T-helper 1 cell (primary cell): Measurements from ENCODE around the gene HS3ST4.

Experiments used
- DNase-seq, 5 donors: peaks; one replicate each; pipeline ENCODE4 v3.0.0-alpha.2; 2012 to 2020

HS3ST4 gene

DNA sequence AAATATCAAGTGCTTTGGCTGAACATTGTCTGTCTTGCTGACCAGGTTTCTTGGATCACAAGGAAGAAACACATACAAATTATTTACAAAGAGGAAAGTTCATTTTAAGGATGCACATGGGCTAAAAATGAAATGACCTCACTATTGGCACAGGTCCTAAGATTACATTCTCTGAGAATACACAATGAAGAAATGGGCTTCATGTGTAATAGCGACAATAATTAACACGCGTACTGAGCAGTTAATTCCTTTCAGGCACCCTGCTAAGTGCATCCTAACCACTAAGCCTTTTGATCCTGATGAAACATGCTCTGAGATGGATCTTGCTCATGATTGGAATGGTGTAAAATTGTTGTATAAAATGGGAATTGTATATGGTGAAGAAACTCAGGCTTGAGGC lies 429.0 kb downstream of the HS3ST4 start:
- no peak for DNase-seq

DNA sequence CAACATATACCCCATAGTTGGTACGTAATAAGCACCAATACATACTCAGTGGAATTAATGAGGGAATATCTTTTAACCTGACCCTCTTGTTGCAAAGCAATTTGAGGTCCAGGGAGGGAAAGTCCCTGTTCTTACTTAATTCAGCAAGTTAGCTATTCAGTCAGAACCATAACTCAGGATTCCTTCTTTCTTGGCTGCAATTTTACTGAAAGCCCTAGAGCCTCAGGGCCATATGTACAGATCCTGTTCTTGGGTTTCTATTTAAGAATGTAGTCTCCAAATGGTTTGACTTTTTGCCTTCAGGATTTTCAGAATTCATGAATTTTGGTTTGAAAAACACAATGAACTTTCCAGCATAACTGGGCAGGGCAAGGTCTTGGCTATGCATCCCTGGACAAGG lies 436.5 kb downstream of the HS3ST4 start:
- no peak for DNase-seq

DNA sequence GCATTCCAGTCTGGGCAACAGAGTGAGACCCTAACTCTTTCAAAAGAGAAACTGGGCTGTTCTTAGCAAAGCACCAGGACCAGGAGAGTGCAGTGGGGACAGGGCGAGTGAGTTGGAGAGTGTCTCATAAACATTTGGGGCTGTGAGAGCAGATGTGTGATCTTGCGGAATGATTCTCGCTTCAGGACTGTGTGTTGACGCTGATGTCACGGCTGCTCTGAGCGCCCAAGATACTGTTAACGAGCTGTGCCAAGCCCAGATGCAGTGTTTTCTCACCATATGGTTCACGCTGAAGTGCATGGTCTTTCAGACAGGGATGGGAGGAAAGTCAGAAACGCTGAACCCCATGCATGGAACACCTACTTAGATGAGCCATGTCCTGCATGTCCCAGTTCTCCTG lies 438.2 kb downstream of the HS3ST4 start:
- DNase-seq: no peak

DNA sequence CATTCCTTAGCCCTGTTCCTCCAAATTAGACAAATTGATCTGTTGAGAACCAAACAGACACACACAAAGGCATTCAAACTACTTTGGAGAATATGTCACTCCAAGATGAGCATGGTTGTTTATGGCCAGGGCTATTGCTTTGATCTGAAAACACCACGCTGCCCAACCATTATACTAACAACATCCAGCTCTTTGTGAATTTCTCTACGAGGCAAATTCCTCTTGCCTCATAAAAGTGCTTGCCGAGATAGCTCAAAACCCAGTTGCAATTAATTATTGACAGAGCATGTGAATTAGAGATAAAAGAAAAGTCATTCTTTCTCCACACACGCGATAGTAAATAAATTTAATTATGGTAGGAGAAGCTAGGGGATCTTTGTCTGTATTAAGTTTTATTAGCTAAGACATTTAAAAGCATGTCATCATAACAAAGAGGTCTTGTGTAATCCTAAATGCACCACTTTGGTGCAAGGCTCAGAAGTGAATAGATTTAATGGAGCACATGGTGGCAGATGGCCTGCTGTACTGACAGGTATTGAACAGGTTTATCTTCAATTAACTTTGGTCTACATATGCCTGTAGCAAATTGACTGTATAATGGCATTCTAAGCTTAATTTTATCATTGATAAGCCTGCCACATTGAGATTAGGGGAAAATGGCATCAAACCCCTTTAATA lies 441.8 kb downstream of the HS3ST4 start:
- DNase-seq: no peak

- no peak for DNase-seq
These were observed 442.8 kb downstream of the HS3ST4 start for GRCh38 chr16:26134588-26134987.

DNA sequence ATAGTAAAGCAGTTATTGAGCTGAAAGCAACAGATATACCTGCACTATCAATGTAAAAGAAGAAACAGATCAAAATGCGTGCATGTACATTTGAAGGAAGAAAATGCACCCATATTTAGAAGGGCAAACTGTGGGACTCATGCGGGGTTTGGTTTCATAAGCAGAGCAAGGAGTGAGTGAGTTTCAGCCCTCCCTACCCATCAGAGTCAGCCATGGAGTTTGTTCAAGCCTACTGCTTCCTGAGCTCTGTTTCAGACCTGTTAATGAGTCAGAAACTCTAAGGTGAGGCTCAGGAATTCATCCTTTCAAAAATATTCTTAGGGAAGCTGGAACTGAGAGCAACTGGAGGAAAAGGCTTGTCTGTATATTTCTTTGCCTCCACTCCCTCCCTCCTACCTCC lies 446.2 kb downstream of the HS3ST4 start:
- no peak for DNase-seq

DNA sequence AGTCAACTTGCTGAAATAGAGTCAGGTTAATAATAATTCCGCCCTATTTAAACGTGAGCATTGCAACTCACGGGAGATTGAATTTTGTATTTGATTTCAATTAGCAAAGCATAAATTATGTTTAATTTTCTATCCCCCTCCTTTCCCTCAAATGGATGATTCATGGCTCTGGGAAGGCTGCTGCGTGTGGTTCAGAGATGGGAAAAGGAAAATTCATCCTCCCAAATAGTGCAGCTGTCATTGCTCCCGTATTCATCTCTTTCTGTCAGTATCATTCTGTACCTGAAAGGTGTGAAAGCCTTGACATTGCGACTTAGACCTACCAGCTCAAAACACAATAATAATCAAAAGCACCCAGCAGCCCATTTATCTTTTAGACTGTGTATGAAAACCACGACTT lies 447.3 kb downstream of the HS3ST4 start:
- no peak for DNase-seq

DNA sequence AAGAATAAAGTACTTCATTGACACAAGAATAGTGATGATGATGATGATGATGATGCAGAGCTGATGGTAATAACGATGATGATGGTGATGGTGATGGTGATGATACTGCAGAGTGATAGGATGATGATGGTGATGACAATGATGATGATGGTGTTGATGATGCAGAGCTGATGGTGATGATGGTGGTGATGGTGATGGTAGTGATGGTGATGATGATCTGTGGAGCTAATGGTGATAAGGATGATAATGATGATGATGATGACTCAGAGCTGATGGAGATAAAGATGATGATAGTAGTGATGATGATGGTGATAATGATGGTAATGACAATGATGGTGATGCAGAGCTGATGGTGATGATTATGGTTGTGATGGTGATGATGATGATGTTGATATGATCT lies 448.1 kb downstream of the HS3ST4 start:
- DNase-seq: no peak

DNA sequence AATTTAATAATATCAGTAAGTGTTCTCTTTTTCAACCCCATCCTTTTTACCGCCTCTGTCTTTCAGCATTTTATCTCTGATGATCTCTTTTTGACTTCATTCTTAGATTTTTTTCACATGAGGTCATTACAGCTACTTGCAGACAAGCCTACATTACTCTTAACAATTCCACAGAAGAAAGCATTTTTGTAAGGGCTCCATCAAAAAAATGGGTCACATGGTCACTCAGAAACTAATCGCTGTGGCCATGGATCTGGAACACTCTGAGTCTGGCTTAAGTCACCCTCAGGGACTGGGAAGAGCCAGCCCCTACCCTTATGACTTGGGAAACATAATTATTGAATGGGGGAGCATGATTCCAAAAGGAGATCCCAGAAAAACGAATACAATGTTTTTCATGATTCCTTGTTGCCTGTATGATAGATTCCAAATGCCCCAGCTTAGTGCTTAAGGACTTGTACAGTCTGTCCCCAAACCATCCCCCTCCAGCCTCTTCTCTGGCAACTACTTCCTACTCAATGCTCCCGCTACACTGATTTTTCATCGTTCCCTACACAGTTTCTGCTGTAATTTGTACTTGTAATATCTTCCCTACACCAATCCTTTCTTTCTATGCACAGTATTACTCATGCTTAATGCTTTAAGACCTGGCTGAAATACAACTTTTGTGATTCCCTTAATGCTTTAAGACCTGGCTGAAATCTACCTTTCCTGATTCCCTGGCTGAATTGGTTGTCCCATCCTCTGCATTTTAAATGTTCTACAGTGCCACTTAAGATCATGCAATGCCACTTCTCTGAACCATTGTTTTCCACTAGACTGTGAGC lies 457.8 kb downstream of the HS3ST4 start:
- no peak for DNase-seq

- DNase-seq: no peak
These were observed 463.5 kb downstream of the HS3ST4 start for GRCh38 chr16:26155221-26155620.

DNA sequence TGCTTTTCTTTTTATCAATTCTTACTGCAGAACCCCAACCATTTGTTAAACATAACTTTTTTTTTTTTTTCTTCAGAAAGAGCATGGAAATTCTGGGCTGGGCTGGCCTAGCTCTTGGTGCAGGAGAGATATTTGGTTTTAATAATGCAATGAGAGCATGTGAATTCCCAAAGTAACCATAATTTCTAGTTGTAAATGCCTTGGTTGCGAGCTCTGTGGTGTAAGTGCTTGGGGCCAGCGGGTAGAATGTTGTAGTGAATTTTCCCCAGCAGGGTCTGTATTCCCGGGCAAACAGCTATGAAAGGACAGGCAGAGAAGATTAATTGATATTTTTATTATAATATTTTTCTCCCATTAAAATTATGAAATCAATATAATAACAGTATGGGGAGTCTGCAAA lies 465.6 kb downstream of the HS3ST4 start:
- DNase-seq: no peak

DNA sequence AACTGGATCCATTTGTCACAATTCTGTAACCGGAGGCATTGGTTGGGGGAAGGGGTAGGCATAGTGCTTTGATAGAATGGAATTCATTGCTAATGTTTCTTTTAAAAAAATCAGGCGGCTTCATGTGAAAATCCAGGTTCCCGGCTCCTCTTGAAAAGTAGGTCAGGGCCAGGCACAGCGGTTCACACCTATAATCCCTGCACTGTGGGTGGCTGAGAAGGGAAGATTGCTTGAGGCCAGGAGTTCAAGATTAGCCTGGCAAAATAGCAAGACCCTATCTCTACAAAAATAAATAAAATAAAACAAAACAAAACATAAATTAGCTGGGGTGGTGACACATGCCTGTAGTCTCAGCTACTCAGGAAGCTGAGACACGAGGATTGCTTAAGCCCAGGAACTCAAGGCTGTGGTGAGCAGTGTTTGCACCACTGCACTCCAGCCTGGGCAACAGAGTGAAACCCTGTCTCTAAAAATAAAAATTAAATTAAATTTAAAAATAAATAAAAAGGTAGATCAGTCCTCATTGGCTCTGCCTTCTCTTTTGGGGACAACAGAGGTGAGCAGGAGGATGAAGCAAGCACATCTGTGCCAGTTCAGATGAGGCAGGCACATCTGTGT lies 466.5 kb downstream of the HS3ST4 start:
- no peak for DNase-seq

GRCh38 chr16:26161461-26162180 lies 469.9 kb downstream of the HS3ST4 start:
- DNase-seq: no peak

DNA sequence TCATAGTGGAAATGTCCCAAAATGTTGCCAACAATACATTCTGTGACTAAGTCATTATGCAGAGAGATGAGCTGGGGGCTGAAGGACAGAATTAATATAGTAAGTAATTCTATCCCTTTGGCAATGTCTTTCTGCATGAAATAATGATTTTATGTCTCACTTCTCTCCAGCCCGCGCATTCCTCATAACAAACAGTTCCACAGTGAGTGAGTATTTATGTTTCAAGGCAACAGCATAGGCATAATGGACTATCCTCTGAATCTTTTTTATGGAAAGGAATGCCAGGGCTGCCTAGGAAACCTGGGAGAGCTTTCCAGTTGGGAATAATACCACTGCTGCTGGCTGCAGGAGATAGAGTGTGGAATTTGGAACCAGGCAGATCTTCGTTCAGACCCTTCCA lies 477.7 kb downstream of the HS3ST4 start:
- DNase-seq: no peak

- no peak for DNase-seq
These were observed 484.2 kb downstream of the HS3ST4 start for GRCh38 chr16:26175944-26176343.

DNA sequence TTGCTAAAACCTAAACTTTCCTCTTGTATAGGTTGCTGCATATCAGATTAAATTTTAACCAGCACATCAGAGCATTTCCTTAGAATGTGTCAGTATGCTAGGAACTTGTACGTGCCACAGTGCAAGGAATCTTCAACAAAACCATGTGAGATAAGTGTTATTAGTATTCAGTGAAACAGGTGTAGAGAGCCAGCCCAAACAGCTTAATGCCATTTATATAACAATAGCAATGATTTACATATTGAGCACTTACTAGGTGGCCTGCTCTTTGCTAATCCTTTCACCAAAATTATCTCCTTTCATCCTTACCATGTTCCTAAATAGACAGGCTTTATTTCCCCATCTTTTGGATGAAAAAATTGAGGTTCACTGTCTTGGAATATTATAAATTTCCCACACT lies 485.7 kb downstream of the HS3ST4 start:
- DNase-seq: no peak

DNA sequence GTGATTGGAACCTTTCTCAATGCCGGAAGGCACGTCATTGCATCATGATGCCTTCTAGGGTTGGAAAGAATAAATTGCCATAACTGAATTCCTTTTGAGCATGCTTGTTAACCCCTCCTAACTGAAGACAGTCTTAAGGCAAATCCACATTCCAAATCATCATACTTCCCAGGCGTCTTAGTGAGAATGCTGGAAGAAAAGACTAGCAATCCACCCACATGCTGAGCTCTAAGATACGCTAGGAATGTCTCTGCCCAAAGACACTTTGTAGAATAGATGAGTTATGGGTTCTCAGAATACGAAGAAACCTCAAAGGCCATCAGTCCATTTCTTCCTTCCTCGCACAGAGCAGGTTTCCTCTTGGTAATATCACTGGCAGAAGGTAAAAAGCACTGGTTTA lies 486.5 kb downstream of the HS3ST4 start:
- DNase-seq: no peak

DNA sequence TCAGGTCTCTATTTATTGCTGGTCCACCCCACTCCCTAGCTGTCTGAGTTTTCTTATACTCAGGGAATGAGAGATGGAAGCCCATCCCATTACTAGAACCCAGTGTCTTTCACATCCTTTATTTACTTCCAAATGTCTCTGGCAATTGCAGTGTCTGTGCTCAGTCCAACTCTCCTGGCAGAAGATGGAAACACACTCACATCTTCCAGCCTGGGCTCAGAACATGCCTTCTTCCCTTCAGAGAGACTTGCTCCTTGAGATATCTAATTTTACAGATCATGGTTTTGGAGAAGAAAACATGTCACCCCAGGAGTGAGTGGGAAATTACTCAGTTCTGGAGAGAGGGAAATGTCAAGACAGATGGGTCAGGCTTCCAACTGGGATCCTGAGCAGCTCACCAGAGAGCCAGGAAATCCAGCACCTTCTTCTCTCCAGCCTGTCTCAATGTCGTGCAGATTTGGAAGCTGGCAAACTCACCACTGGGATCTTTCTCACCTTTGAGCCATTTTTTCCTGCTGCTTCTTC lies 494.4 kb downstream of the HS3ST4 start:
- DNase-seq: no peak
